Naive thymus-derived CD4-positive, alpha-beta T cell (primary cell): ENCODE results near the gene CEP19. TPM values are rescaled to one million over a fixed set of nuclear protein-coding genes. Genes with fewer than 3 reads are reported as not detected.
"Not testable (repeated sequence)": the region's sequence is repeated elsewhere in the genome, so short reads cannot be mapped to it uniquely, and the experiment has no call there.

Source experiments
- ATAC-seq: fragments of 150-1000 bp; cut with Tn5 transposase; 2 replicates; pipeline ENCODE4 v1.10.0; 2021; ENCODE audit warnings: mild to moderate bottlenecking, moderate library complexity
- CTCF ChIA-PET: fragments of 350-600 bp; sonication (Branson Sonifier 250); formaldehyde crosslinking; loops from one replicate; lab custom pipeline; 2021; ENCODE audit warnings: antibody characterized with exemption; lab: Charles Lee
- POLR2A ChIA-PET: fragments of 350-600 bp; sonication (Branson Sonifier 250); formaldehyde crosslinking; loops from one replicate; lab custom pipeline; 2021; ENCODE audit warnings: antibody characterized with exemption, inconsistent platforms; lab: Charles Lee
- DNase-seq, 9 donors: peaks; one replicate each; pipeline versions ENCODE4 v3.0.0 to v3.0.0-alpha.2; 2020 to 2022; ENCODE audit warnings: mixed read lengths in 1 of 9
- H3K27ac ChIP-seq: one replicate; pipeline ENCODE4 v1.7.0; 2013; ENCODE audit warnings: mild to moderate bottlenecking, low read depth, low read length, moderate library complexity
- H3K27me3 ChIP-seq, 2 donors: one replicate each; pipeline ENCODE4 v1.7.0; 2013; ENCODE audit warnings: low read length in 2 of 2, mild to moderate bottlenecking in 2 of 2, moderate library complexity in 2 of 2; ENCODE audit not compliant: control insufficient read depth in 2 of 2, insufficient read depth in 2 of 2
- H3K36me3 ChIP-seq, 3 experiments: 1 replicate in 2 of 3; 2 replicates in 1 of 3; pipeline ENCODE4 v1.7.0; 2013; ENCODE audit warnings: low read length in 3 of 3, mild to moderate bottlenecking in 3 of 3, moderate library complexity in 1 of 3; ENCODE audit not compliant: insufficient read depth in 3 of 3, control insufficient read depth in 2 of 3
- H3K4me1 ChIP-seq, 2 donors: one replicate each; pipeline ENCODE4 v1.7.0; 2013; ENCODE audit warnings: low read length in 2 of 2, mild to moderate bottlenecking in 2 of 2, moderate library complexity in 1 of 2; ENCODE audit not compliant: control insufficient read depth in 2 of 2, insufficient read depth in 2 of 2
- H3K4me3 ChIP-seq: 2 replicates; pipeline ENCODE4 v1.7.0; 2013; ENCODE audit warnings: mild to moderate bottlenecking, low read length
- H3K9me3 ChIP-seq, 3 experiments: 1 replicate in 2 of 3; 2 replicates in 1 of 3; pipeline ENCODE4 v1.7.0; 2013; ENCODE audit warnings: low read length in 3 of 3; ENCODE audit not compliant: control insufficient read depth in 2 of 3
- H3K27ac Mint-ChIP-seq, 9 donors: one replicate each; pipeline ENCODE4 v1.8.0; 2020 to 2022; ENCODE audit warnings: mixed read lengths in 9 of 9, mild to moderate bottlenecking in 8 of 9, moderate library complexity in 5 of 9, inconsistent platforms in 2 of 9
- H3K27me3 Mint-ChIP-seq, 5 donors: one replicate each; pipeline ENCODE4 v1.8.0; 2021 to 2022; ENCODE audit warnings: mixed read lengths in 5 of 5, mild to moderate bottlenecking in 1 of 5
- H3K36me3 Mint-ChIP-seq, 5 donors: one replicate each; pipeline ENCODE4 v1.8.0; 2020 to 2022; ENCODE audit warnings: mixed read lengths in 5 of 5, mild to moderate bottlenecking in 3 of 5, inconsistent platforms in 1 of 5
- H3K4me1 Mint-ChIP-seq, 7 donors: one replicate each; pipeline ENCODE4 v1.8.0; 2020 to 2022; ENCODE audit warnings: mixed read lengths in 7 of 7, mild to moderate bottlenecking in 3 of 7, inconsistent platforms in 1 of 7
- H3K4me3 Mint-ChIP-seq, 10 donors: one replicate each; pipeline ENCODE4 v1.8.0; 2020 to 2022; ENCODE audit warnings: mild to moderate bottlenecking in 10 of 10, mixed read lengths in 10 of 10, moderate library complexity in 6 of 10, inconsistent platforms in 2 of 10
- H3K9me3 Mint-ChIP-seq, 11 donors: one replicate each; pipeline ENCODE4 v1.8.0; 2020 to 2022; ENCODE audit warnings: mixed read lengths in 11 of 11, mild to moderate bottlenecking in 4 of 11, inconsistent platforms in 1 of 11, moderate library complexity in 1 of 11
- intact Hi-C, 2 donors: fragments of 100-400 bp; cut with micrococcal nuclease; formaldehyde crosslinking; loops; one replicate each; pipeline ENCODE4 v1.15.1; 2023
- polyA plus RNA-seq, 2 donors: library from polyadenylated mRNA; unstranded; fragments of 300-500 nt; fragmentation: Illumina TruSeq; gene quantifications; one replicate each; pipeline ENCODE4 v1.2.3, GENCODE V29; 2021
- total RNA-seq, 6 experiments: library from RNA in 5 of 6; stranded (reverse) in 5 of 6; gene quantifications; 1 replicate in 5 of 6; 2 replicates in 1 of 6; pipeline ENCODE4 v1.2.3 and lab custom pipeline; 2021 to 2026

The CEP19 gene
- total and polyA plus RNA-seq, 7 experiments from 2014 or later: 0.96 to 10.7 (median 6.9) TPM

GRCh38 chr3:196737655-196738054, 25.6 kb upstream of the CEP19 start:
- intact Hi-C loops: loop anchor here in 1 of 2 donors (2.0 kb wide), 2 partner anchors 561 to 817 kb away; partner anchors contain the start of genes BDH1 and DLG1
- peaks cover 10 to 16% of the 10 kb centered on the region in 2 donors for H3K4me1 ChIP-seq
- Mint-ChIP-seq H3K9me3 (peaks cover 0 to 6% (median 0%) of the 10 kb centered on the region in 11 donors), H3K4me3 (no peak overlapping the region), H3K27me3 (no peaks in the 10 kb centered on the region), H3K27ac (peak overlapping the region in 1 of 9 donors; percentile 37), H3K36me3 (peaks cover 4 to 26% (median 12%) of the 10 kb centered on the region in 5 donors), H3K4me1 (peaks cover 16 to 22% (median 18%) of the 10 kb centered on the region in 7 donors)
- DNase-seq (no peak), ATAC-seq (no peak)
- ChIA-PET POLR2A (no interaction called here), CTCF (interaction anchor here (0.6 kb wide), 1 partner anchor 472 kb away, joined by 6 read pairs; no protein-coding TSS in a partner anchor)
- no peaks in the 10 kb centered on the region for H3K27me3 ChIP-seq
- no peak overlapping the region for H3K4me3 ChIP-seq
- H3K27ac ChIP-seq: no peak overlapping the region
- H3K9me3 ChIP-seq: no peaks in the 10 kb centered on the region
- H3K36me3 ChIP-seq: peaks cover 0 to 7% (median 0%) of the 10 kb centered on the region in 3 experiments

GRCh38 chr3:196736670-196737374, 24.8 kb upstream of the CEP19 start:
- H3K27ac ChIP-seq: no peak overlapping the region
- Mint-ChIP-seq H3K36me3 (peaks cover 4 to 27% (median 12%) of the 10 kb centered on the region in 5 donors), H3K27ac (no peak overlapping the region), H3K4me3 (no peak overlapping the region), H3K4me1 (peaks cover 14 to 20% (median 15%) of the 10 kb centered on the region in 7 donors), H3K9me3 (peaks cover 0 to 6% (median 0%) of the 10 kb centered on the region in 11 donors), H3K27me3 (no peaks in the 10 kb centered on the region)
- no peak for ATAC-seq
- H3K4me3 ChIP-seq: no peak overlapping the region
- peaks cover 0 to 7% (median 0%) of the 10 kb centered on the region in 3 experiments for H3K36me3 ChIP-seq
- intact Hi-C loops: no loop called here
- H3K9me3 ChIP-seq: no peaks in the 10 kb centered on the region
- no peak for DNase-seq
- ChIA-PET CTCF (no interaction called here), POLR2A (no interaction called here)
- peaks cover 10% of the 10 kb centered on the region in 2 donors for H3K4me1 ChIP-seq
- no peaks in the 10 kb centered on the region for H3K27me3 ChIP-seq

- Histone ChIP-seq H3K4me1 (peaks cover 4 to 5% of the 10 kb centered on the region in 2 donors), H3K9me3 (no peaks in the 10 kb centered on the region), H3K4me3 (no peak overlapping the region), H3K27me3 (no peaks in the 10 kb centered on the region), H3K27ac (no peak overlapping the region), H3K36me3 (peaks cover 0 to 7% (median 0%) of the 10 kb centered on the region in 3 experiments)
- intact Hi-C loops: no loop called here
- ChIA-PET POLR2A (interaction anchor here (0.8 kb wide), 1 partner anchor 10 kb away, joined by 4 read pairs; no protein-coding TSS in a partner anchor), CTCF (no interaction called here)
- Mint-ChIP-seq H3K4me3 (no peak overlapping the region), H3K36me3 (peaks cover 4 to 27% (median 12%) of the 10 kb centered on the region in 5 donors), H3K27me3 (no peaks in the 10 kb centered on the region), H3K27ac (no peak overlapping the region), H3K4me1 (peaks cover 3 to 11% (median 6%) of the 10 kb centered on the region in 7 donors), H3K9me3 (peaks cover 0 to 6% (median 0%) of the 10 kb centered on the region in 11 donors)
- DNase-seq (no peak), ATAC-seq (no peak)
These were observed 23.7 kb upstream of the CEP19 start for GRCh38 chr3:196735751-196736150.

- Mint-ChIP-seq H3K4me3 (peak overlapping the region in 1 of 10 donors; percentile 8), H3K4me1 (peaks cover 0 to 38% (median 9%) of the 10 kb centered on the region in 7 donors), H3K9me3 (peaks cover 0 to 7% (median 0%) of the 10 kb centered on the region in 11 donors), H3K27me3 (no peaks in the 10 kb centered on the region), H3K36me3 (peaks cover 6 to 42% (median 21%) of the 10 kb centered on the region in 5 donors), H3K27ac (peak overlapping the region in 1 of 9 donors; percentile 61)
- ATAC-seq: no peak
- Histone ChIP-seq H3K36me3 (peaks cover 0 to 10% (median 5%) of the 10 kb centered on the region in 3 experiments), H3K4me3 (no peak overlapping the region), H3K27me3 (no peaks in the 10 kb centered on the region), H3K9me3 (no peaks in the 10 kb centered on the region), H3K27ac (no peak overlapping the region), H3K4me1 (peaks cover 0 to 12% of the 10 kb centered on the region in 2 donors)
- intact Hi-C loops: no loop called here
- CTCF ChIA-PET: no interaction called here
- POLR2A ChIA-PET: interaction anchor here (1.3 kb wide), 1 partner anchor 12 kb away, joined by 3 read pairs; no protein-coding TSS in a partner anchor
- DNase-seq: no peak
These were observed 15.0 kb upstream of the CEP19 start for GRCh38 chr3:196726788-196727675.

GRCh38 chr3:196721097-196721496, 9.0 kb upstream of the CEP19 start:
- peaks cover 0 to 34% (median 4%) of the 10 kb centered on the region in 7 donors for H3K4me1 Mint-ChIP-seq
- Histone ChIP-seq H3K36me3 (peaks cover 0 to 5% (median 0%) of the 10 kb centered on the region in 3 experiments), H3K9me3 (no peaks in the 10 kb centered on the region), H3K27me3 (no peaks in the 10 kb centered on the region), H3K27ac (no peak overlapping the region), H3K4me1 (no peaks in the 10 kb centered on the region), H3K4me3 (no peak overlapping the region)
- H3K27ac Mint-ChIP-seq: no peak overlapping the region
- H3K4me3 Mint-ChIP-seq: no peak overlapping the region
- no peaks in the 10 kb centered on the region for H3K27me3 Mint-ChIP-seq
- DNase-seq: no peak
- intact Hi-C loops: no loop called here
- POLR2A ChIA-PET: interaction anchor here (1.6 kb wide), 1 partner anchor 9 kb away, joined by 4 read pairs; the partner anchor contains the start of genes CEP19 and PIGX
- CTCF ChIA-PET: no interaction called here
- ATAC-seq: no peak
- H3K9me3 Mint-ChIP-seq: peaks cover 0 to 12% (median 0%) of the 10 kb centered on the region in 11 donors
- H3K36me3 Mint-ChIP-seq: peaks cover 6 to 46% (median 30%) of the 10 kb centered on the region in 5 donors

- intact Hi-C loops: loop anchor here (10.0 kb wide), 2 partner anchors 148 to 632 kb away; partner anchors contain the start of genes SENP5 (in 1 of the 2) and TFRC (in 1 of the 2)
These were observed 5.1 kb upstream of the CEP19 start for GRCh38 chr3:196717162-196717561.

More at GRCh38 chr3:196717162-196717561, 5.1 kb upstream of the CEP19 start:
- not testable (repeated sequence) for H3K4me1 ChIP-seq, H3K27me3 Mint-ChIP-seq, H3K27me3 ChIP-seq, H3K9me3 ChIP-seq, ATAC-seq, H3K4me3 Mint-ChIP-seq, DNase-seq, H3K27ac ChIP-seq, H3K36me3 ChIP-seq, H3K4me3 ChIP-seq
- Mint-ChIP-seq H3K9me3 (peaks cover 0 to 12% (median 0%) of the 10 kb centered on the region in 11 donors), H3K36me3 (peaks cover under 1 to 30% (median 19%) of the 10 kb centered on the region in 5 donors), H3K4me1 (peaks cover 6 to 44% (median 15%) of the 10 kb centered on the region in 7 donors), H3K27ac (peak overlapping the region in 1 of 9 donors; percentile 12)
- CTCF ChIA-PET: interaction anchor here (0.8 kb wide), 1 partner anchor 75 kb away, joined by 6 read pairs; no protein-coding TSS in a partner anchor
- POLR2A ChIA-PET: interaction anchor here (2.5 kb wide), 1 partner anchor 23 kb away, joined by 11 read pairs; the partner anchor contains the start of gene PAK2
